GM12878 (cell line): Measurements from ENCODE around the gene FMOD. TPM values are rescaled to one million over a fixed set of nuclear protein-coding genes. Genes with fewer than 3 reads are reported as not detected.
A peak's percentile ranks its signal among the peaks of the same experiment; 100 is the strongest.

Source experiments
- CBFB ChIP-seq: IDR thresholded peaks from 2 replicates; pipeline ENCODE4 v1.6.1; 2016; ENCODE audit warnings: antibody characterized with exemption, low read depth
- CEBPB ChIP-seq, 2 experiments: fragments of 150-350 bp in 1 of 2; IDR thresholded peaks; 2 replicates each; pipeline ENCODE4 v1.6.1; 2012 to 2014; ENCODE audit warnings: low read depth in 2 of 2, low read length in 2 of 2, borderline replicate concordance in 1 of 2, inconsistent platforms in 1 of 2
- CEBPZ ChIP-seq: fragments of 150-350 bp; IDR thresholded peaks from 2 replicates; pipeline ENCODE4 v1.6.1; 2016; ENCODE audit warnings: low read depth, low read length
- CUX1 ChIP-seq: IDR thresholded peaks from 2 replicates; pipeline ENCODE4 v1.6.1; 2012; ENCODE audit warnings: improper control_type of control experiment, low read depth, low read length; ENCODE audit not compliant: insufficient replicate concordance
- MAX ChIP-seq: IDR thresholded peaks from 2 replicates; pipeline ENCODE4 v1.6.1; 2012; ENCODE audit warnings: low read depth, low read length, improper control_type of control experiment
- NKRF ChIP-seq: fragments of 450-650 bp; conservative IDR thresholded peaks from 2 replicates; pipeline ENCODE4 v1.6.1; 2017; ENCODE audit warnings: mild to moderate bottlenecking, moderate library complexity
- SIN3A ChIP-seq: IDR thresholded peaks from 2 replicates; pipeline ENCODE4 v1.6.1; 2012; ENCODE audit warnings: low read depth, low read length, improper control_type of control experiment
- SKIL ChIP-seq: fragments of 450-650 bp; IDR thresholded peaks from 2 replicates; pipeline ENCODE4 v1.6.1; 2017; ENCODE audit warnings: mild to moderate bottlenecking, low read depth, inconsistent platforms; ENCODE audit not compliant: poor library complexity, severe bottlenecking
- SUZ12 ChIP-seq: fragments of 200-600 bp; sonication (generic); IDR thresholded peaks from one replicate; pipeline ENCODE4 v1.6.1; 2018; ENCODE audit warnings: antibody characterized with exemption, mild to moderate bottlenecking; ENCODE audit not compliant: unreplicated experiment
- TBL1XR1 ChIP-seq: IDR thresholded peaks from 2 replicates; pipeline ENCODE4 v1.6.1; 2012; ENCODE audit warnings: low read depth, low read length, improper control_type of control experiment
- TCF12 ChIP-seq: IDR thresholded peaks from 2 replicates; pipeline ENCODE4 v1.6.1; 2011; ENCODE audit warnings: low read depth, mild to moderate bottlenecking, low read length
- TCF3 ChIP-seq: IDR thresholded peaks from 2 replicates; pipeline ENCODE4 v1.6.1; 2012; ENCODE audit warnings: low read depth, mild to moderate bottlenecking, low read length, borderline replicate concordance; ENCODE audit not compliant: insufficient read depth
- ZBTB33 ChIP-seq: fragments of 450-650 bp; IDR thresholded peaks from 2 replicates; pipeline ENCODE4 v1.6.1; 2017; ENCODE audit warnings: mild to moderate bottlenecking
- polyA plus RNA-seq, 11 experiments: library from polyadenylated mRNA; depleted of rRNA in 4 of 11; unstranded in 6 of 11; stranded (reverse) in 5 of 11; fragments of >200 nt; fragmentation: Nextera tagmentation in 4 of 11; fragmentation: Illumina TruSeq in 1 of 11; extraction: Ambion mirVana in 4 of 11; extraction: Trizol in 1 of 11; gene quantifications; 1 replicate in 1 of 11; 2 replicates in 10 of 11; pipeline versions ENCODE4 v1.2.1 to v1.2.3, GENCODE V29; 2011 to 2016; ENCODE audit warnings: inconsistent platforms in 2 of 11, missing spikeins in 2 of 11, low read depth in 1 of 11
- total RNA-seq, 4 experiments: library from RNA; depleted of rRNA in 3 of 4; stranded (reverse); fragments of >200 nt in 3 of 4; fragmentation: Illumina TruSeq in 1 of 4; extraction: Trizol in 1 of 4; gene quantifications; 2 replicates each; pipeline versions ENCODE4 v1.2.1 to v1.2.3, GENCODE V29; 2013 to 2021

The FMOD gene
- total and polyA plus RNA-seq, 10 of the 15 experiments (the other 5 are each of a cell fraction or from before 2014, with no cell fraction given), result 0.03 to 0.26 (median 0.11) TPM; not detected in 7

GRCh38 chr1:203306965-203307541 is 43.9 kb downstream of the FMOD start (continued):
- TF ChIP-seq MAX (no peak), NKRF (peak; percentile 24; the same call in 1 of the 2 replicates), CBFB (no peak; the same call in 1 of the 2 replicates), CUX1 (no peak), ZBTB33 (no peak), TCF3 (no peak), SUZ12 (no peak), SIN3A (peak; percentile 68; the same call in 1 of the 2 replicates), TBL1XR1 (peak; percentile 32; the same call in 1 of the 2 replicates), SKIL (no peak), TCF12 (no peak), CEBPB (IDR thresholded peaks at IDR 0.05; ENCODE audit: borderline replicate concordance in 1 of 2, low read depth in 2 of 2, low read length in 2 of 2) (no peak), CEBPZ (no peak)
